ENCODE measurements around the gene NUTM2A. TPM values are rescaled to one million over a fixed set of nuclear protein-coding genes. Genes with fewer than 3 reads are reported as not detected.
A peak's percentile ranks its signal among the peaks of the same experiment; 100 is the strongest.
"Not testable (repeated sequence)": the region's sequence is repeated elsewhere in the genome, so short reads cannot be mapped to it uniquely, and the experiment has no call there.

Gene NUTM2A
- total and polyA plus RNA-seq, 10 donors = 0.86 to 4.9 (median 2.3) TPM

DNA sequence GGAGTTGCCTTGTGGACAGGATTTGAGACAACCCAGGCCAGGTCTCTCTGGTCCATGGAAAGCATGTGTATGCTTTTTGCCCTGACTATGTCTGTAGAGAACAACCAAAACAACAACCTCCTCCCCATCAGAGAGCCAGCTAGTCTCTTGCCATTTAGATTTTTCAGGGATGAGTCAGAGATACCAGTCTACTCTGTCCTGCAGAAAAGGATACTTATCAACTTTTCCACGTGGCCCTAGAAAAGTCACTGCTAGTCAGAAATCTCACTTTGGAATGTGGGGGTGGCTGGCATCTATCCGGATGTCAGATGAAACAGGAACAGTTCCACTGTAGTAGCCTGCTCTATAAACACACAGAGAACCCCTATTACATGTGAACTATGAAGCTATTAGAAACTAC, 13.4 kb upstream of the NUTM2A start:
- H3K36me3 ChIP-seq; H3K9me3 ChIP-seq; H3K4me3 ChIP-seq; H3K27me3 ChIP-seq (replicated peaks in 1 of 7); H3K27ac ChIP-seq; intact Hi-C loops (cut with DNase I; ENCODE audit: low total_unique reads); DNase-seq: not testable (repeated sequence)
- 70 to 95% (median 74%) methylated on average over 2 of the region's 2 CpGs for WGBS, 5 donors
- peaks cover 0 to 32% (median 16%) of the 10 kb centered on the region in 6 donors for H3K4me1 ChIP-seq

DNA sequence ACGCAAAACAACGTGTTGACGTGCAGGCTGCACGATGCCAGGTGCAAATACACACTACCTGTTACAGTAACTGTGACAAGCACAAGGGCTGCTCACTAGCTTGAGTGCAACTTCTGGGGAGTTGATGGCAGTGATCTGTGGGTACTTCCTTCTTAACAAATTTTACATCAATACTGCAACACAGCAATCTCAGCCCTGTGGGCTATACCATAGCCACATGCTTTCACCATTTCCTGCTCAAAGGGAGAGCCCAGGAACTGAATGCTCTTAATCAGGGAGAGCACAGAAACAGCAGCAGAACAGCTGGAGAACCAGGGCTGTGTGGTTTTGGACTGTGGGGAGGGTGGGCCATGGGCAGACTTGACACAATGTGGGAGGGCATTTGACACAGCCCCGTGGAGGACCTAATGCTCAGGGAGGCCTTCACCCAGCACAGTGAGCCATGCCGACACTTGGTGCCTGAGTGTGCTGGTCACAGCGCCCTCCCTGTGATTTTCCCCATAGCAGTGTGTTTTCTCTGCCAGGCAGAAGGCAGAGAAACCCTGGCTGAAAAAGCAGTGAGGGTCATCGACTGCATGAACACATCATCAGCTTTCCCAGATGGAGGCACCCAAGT, 12.0 kb upstream of the NUTM2A start:
- H3K27me3 ChIP-seq (replicated peaks in 1 of 7); intact Hi-C loops (cut with DNase I; ENCODE audit: low total_unique reads); DNase-seq; H3K36me3 ChIP-seq; H3K9me3 ChIP-seq; H3K4me3 ChIP-seq: not testable (repeated sequence)
- Histone ChIP-seq H3K27ac (peak overlapping the region in 2 of 8 donors; percentile 20 to 38), H3K4me1 (peaks cover 0 to 32% (median 16%) of the 10 kb centered on the region in 6 donors)
- WGBS, 5 donors = 57 to 93% (median 68%) methylated on average over 4 to 7 of the region's 8 CpGs

- intact Hi-C loops (cut with DNase I; ENCODE audit: low total_unique reads); H3K9me3 ChIP-seq; DNase-seq: not testable (repeated sequence)
Observed at GRCh38 chr10:87213806-87214205, 11.4 kb upstream of the NUTM2A start.

GRCh38 chr10:87216120-87216519, 9.1 kb upstream of the NUTM2A start:
- H3K9me3 ChIP-seq; intact Hi-C loops (cut with DNase I; ENCODE audit: low total_unique reads); H3K36me3 ChIP-seq; H3K27me3 ChIP-seq (replicated peaks in 1 of 7): not testable (repeated sequence)
- H3K27ac ChIP-seq = peak overlapping the region in 5 of 8 donors; percentile 4 to 63 (median 42)
- peak overlapping the region in 1 of 8 donors; percentile 33 for H3K4me3 ChIP-seq
- TF ChIP-seq POLR2AphosphoS5 (IDR thresholded peaks at IDR 0.05) = peak in 2 of 3 donors; percentile 53 to 61
- peaks cover 0 to 32% (median 16%) of the 10 kb centered on the region in 6 donors for H3K4me1 ChIP-seq
- 11 to 31% (median 15%) methylated on average over 10 to 11 of the region's 11 CpGs for WGBS, 5 donors
- DNase-seq = peak; percentile 82

More at GRCh38 chr10:87213806-87214205, 11.4 kb upstream of the NUTM2A start:
- not testable (repeated sequence) for H3K4me3 ChIP-seq; H3K36me3 ChIP-seq; H3K27me3 ChIP-seq (replicated peaks in 1 of 7)
- WGBS, 5 donors = 76 to 92% (median 82%) methylated on average over 5 to 21 of the region's 21 CpGs
- Histone ChIP-seq H3K27ac (peak overlapping the region in 2 of 8 donors; percentile 20 to 38), H3K4me1 (peaks cover 0 to 32% (median 16%) of the 10 kb centered on the region in 6 donors)

GRCh38 chr10:87219370-87219769, 5.9 kb upstream of the NUTM2A start:
- 21 to 50% (median 23%) methylated on average over 1 of the region's 5 CpGs; no CpG with 5 or more reads in 2 of the 5 donors for WGBS, 5 donors
- H3K36me3 ChIP-seq; H3K9me3 ChIP-seq; H3K27me3 ChIP-seq (replicated peaks in 1 of 7); H3K27ac ChIP-seq; H3K4me3 ChIP-seq; intact Hi-C loops (cut with DNase I; ENCODE audit: low total_unique reads); DNase-seq: not testable (repeated sequence)
- H3K4me1 ChIP-seq = peaks cover 0 to 22% (median 13%) of the 10 kb centered on the region in 6 donors

GRCh38 chr10:87222789-87223188, 2.5 kb upstream of the NUTM2A start:
- H3K27me3 ChIP-seq (replicated peaks in 1 of 7); H3K36me3 ChIP-seq; H3K9me3 ChIP-seq; H3K4me3 ChIP-seq; DNase-seq; intact Hi-C loops (cut with DNase I; ENCODE audit: low total_unique reads); H3K4me1 ChIP-seq; H3K27ac ChIP-seq: not testable (repeated sequence)
- 90 to 99% (median 97%) methylated on average over 16 to 30 of the region's 30 CpGs for WGBS, 5 donors

DNA sequence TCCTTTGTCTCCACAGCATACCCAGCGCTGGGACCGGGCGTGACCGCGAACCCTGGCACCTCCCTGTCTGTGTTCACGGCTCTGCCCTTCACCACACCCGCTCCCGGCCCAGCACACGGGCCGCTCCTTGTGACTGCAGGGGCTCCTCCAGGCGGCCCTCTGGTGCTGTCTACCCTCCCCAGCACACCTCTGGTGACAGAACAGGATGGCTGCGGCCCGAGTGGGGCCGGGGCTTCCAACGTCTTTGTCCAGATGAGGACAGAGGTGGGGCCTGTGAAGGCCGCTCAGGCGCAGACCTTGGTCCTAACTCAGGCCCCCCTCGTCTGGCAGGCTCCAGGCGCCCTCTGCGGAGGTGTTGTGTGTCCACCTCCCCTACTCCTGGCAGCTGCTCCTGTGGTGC, 3.0 kb downstream of the NUTM2A start:
- H3K36me3 ChIP-seq; intact Hi-C loops (cut with DNase I; ENCODE audit: low total_unique reads); H3K27ac ChIP-seq; H3K27me3 ChIP-seq (replicated peaks in 1 of 7); H3K4me1 ChIP-seq; H3K4me3 ChIP-seq; DNase-seq; H3K9me3 ChIP-seq: not testable (repeated sequence)
- 84 to 89% (median 88%) methylated on average over 7 to 9 of the region's 20 CpGs; no CpG with 5 or more reads in 2 of the 5 donors for WGBS, 5 donors

GRCh38 chr10:87229211-87229610, 4.0 kb downstream of the NUTM2A start:
- DNase-seq; H3K4me3 ChIP-seq; H3K27me3 ChIP-seq (replicated peaks in 1 of 7); H3K27ac ChIP-seq; intact Hi-C loops (cut with DNase I; ENCODE audit: low total_unique reads); H3K9me3 ChIP-seq; H3K4me1 ChIP-seq; H3K36me3 ChIP-seq: not testable (repeated sequence)
- WGBS, 5 donors = 90 to 99% (median 95%) methylated on average over 7 to 9 of the region's 9 CpGs

DNA sequence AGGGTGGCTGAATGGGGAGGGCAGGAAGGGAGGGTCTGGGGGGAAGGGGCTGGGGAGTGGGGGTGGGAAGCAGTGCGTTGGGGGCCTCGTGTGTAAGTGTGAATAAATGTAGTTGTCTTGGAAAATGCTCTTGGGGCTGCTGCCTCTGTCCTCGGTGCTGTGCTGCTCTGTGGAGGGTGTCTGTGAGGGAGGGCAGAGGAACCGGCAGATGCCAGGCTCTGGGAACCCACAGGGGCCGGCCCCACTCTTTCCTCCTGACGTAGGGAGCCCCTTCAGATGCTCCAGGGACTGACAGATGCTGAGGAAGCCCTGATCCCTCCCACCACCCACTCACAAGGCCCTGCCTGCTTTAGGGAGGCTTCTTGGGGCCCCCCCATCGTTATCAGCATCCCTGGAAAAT, 9.6 kb downstream of the NUTM2A start:
- H3K4me3 ChIP-seq; H3K4me1 ChIP-seq; H3K27me3 ChIP-seq (replicated peaks in 1 of 7); H3K27ac ChIP-seq; H3K9me3 ChIP-seq; H3K36me3 ChIP-seq; intact Hi-C loops (cut with DNase I; ENCODE audit: low total_unique reads); DNase-seq: not testable (repeated sequence)
- WGBS, 5 donors = 83 to 90% (median 88%) methylated on average over 2 to 4 of the region's 7 CpGs; no CpG with 5 or more reads in 2 of the 5 donors

GRCh38 chr10:87237244-87237643, 12.0 kb downstream of the NUTM2A start:
- H3K9me3 ChIP-seq; H3K27ac ChIP-seq; H3K4me3 ChIP-seq; DNase-seq; intact Hi-C loops (cut with DNase I; ENCODE audit: low total_unique reads); H3K4me1 ChIP-seq; H3K36me3 ChIP-seq; H3K27me3 ChIP-seq (replicated peaks in 1 of 7): not testable (repeated sequence)
- WGBS, 5 donors = 94 to 100% (median 97%) methylated on average over 3 of the region's 5 CpGs

DNA sequence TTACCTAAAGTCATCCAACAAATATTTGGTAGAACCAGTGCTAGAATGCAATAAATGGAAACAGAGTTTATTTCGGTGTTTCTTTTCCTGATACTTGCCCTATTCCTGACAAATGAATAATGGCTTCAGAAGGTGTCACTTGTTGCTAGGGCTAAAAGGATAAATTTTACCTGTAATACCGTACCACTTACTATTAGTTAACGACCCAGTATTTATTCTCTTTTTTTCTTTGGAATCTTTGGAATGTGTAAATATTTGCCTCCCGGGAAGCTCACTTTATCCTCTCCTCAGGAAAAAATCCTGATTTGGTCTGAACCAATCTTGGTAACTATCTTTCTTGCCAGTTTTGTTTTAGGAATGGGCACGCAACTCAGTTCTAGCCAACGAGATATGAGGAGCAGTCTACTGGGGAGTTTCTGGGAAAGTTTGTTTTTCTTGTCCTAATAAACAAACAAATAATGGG, 14.1 kb downstream of the NUTM2A start:
- DNase-seq; intact Hi-C loops (cut with DNase I; ENCODE audit: low total_unique reads); H3K36me3 ChIP-seq; H3K27ac ChIP-seq; H3K27me3 ChIP-seq (replicated peaks in 1 of 7); H3K4me3 ChIP-seq; H3K4me1 ChIP-seq; H3K9me3 ChIP-seq: not testable (repeated sequence)
- 87 to 97% (median 93%) methylated on average over 2 to 3 of the region's 6 CpGs for WGBS, 5 donors
